CD4-positive, alpha-beta T cell treated with Interleukin-21 for 1 hour (primary cell): ENCODE results near the gene PIP4K2B.
"Not testable (repeated sequence)": the region's sequence is repeated elsewhere in the genome, so short reads cannot be mapped to it uniquely, and the experiment has no call there.

Source experiments
- DNase-seq: peaks from one replicate; pipeline ENCODE4 v3.0.0-alpha.2; 2020

PIP4K2B gene

DNA sequence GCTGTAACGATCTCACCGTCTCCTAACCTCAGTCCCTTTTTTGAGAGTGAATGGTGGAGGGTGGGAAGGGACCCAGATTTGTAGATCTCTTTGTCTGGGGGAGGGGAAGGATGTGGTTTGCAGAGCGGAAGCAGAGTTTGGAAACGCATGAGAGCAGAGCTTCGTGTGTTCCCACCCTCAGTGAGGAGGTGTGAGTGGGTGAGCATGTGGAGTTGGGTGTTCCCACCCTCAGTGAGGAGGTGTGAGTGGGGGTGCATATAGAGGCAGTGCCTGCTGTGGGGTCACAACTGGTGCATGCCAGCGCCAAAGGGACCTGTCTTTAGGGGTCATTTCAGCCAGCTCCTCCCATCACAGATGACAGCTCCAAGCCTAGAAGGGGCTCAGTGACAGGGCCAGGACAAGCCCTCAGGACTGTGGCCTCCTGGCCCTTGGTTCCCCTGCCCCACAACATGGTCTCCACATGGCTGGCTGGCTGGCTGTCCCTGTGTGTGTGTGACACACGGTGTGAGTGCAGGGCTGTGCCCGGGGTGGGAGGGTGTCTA, 71.0 kb downstream of the PIP4K2B start:
- DNase-seq: peak; percentile 86

GRCh38 chr17:38727736-38728135, 71.6 kb downstream of the PIP4K2B start:
- DNase-seq: peak; percentile 73

DNA sequence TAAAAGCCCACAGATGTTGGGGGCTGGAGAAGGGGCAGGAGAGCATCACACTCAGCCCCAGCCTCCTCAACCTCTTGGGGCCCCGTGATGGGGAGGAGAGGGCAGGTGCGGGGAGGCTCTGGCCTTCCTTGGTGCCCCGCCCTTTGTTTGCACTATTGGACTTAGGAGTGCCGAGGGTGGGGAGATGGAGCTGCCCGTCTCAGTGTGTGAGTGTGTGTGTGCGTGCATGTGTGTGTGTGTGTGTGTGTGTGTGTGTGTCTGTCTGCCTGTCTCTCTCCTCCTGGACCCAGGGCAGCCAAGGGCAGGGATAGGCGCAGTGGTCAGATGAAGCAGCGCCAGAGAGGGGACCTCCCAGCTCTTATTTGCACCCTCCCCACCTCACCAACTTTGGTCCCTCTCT, 73.2 kb downstream of the PIP4K2B start:
- DNase-seq: not testable (repeated sequence)

DNA sequence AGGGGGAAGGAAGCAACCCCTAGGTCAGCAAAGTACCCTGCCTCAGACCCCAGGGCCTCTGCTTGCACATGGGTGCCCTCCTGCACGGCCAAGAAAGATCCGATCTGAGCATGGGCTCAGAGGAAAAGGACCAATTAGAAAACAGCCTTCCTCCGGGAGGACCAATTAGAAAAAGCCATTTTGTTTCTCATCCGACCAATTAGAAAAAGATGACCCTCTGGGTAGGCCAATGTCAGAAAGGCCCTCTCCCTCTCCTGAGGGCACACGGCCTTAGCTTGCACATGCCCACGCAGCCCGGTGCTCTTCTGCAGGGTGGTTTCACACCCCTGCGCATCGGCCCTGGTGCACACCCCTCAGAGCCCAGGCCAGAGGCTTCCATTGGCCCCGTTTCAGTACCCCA, 74.3 kb downstream of the PIP4K2B start:
- DNase-seq: no peak

DNA sequence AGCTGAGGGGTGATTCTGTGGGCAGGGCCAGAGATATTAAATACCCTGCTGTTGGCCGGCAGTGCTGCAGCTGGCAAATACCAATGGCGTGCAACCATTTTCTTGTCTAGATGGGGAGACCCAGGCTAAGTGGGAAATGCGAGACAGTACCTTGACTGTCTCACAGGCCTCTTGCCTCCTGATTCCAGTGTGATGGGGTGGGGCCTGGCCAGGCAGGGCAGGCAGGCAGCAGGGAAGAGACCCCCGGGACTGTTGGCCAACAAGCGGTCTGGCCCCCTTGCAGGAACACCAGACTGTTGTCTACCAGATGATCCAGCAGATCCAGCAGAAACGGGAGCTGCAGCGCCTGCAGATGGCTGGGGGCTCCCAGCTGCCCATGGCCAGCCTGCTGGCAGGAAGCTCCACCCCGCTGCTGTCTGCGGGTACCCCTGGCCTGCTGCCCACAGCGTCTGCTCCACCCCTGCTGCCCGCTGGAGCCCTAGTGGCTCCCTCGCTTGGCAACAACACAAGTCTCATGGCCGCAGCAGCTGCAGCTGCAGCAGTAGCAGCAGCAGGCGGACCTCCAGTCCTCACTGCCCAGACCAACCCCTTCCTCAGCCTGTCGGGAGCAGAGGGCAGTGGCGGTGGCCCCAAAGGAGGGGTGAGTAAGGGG, 74.9 kb downstream of the PIP4K2B start:
- no peak for DNase-seq

DNA sequence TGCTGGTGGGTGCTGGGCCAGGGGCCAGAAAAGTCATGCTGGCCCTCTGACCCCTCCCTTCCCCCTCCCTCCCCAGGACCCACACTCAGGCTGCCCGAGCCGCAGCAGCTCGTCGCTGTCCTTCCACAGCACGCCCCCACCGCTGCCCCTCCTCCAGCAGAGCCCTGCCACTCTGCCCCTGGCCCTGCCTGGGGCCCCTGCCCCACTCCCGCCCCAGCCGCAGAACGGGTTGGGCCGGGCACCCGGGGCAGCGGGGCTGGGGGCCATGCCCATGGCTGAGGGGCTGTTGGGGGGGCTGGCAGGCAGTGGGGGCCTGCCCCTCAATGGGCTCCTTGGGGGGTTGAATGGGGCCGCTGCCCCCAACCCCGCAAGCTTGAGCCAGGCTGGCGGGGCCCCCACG, 77.6 kb downstream of the PIP4K2B start:
- DNase-seq: no peak

- no peak for DNase-seq
Observed at GRCh38 chr17:38720941-38721340, 78.4 kb downstream of the PIP4K2B start.

GRCh38 chr17:38719943-38720641, 79.3 kb downstream of the PIP4K2B start:
- DNase-seq: no peak

DNA sequence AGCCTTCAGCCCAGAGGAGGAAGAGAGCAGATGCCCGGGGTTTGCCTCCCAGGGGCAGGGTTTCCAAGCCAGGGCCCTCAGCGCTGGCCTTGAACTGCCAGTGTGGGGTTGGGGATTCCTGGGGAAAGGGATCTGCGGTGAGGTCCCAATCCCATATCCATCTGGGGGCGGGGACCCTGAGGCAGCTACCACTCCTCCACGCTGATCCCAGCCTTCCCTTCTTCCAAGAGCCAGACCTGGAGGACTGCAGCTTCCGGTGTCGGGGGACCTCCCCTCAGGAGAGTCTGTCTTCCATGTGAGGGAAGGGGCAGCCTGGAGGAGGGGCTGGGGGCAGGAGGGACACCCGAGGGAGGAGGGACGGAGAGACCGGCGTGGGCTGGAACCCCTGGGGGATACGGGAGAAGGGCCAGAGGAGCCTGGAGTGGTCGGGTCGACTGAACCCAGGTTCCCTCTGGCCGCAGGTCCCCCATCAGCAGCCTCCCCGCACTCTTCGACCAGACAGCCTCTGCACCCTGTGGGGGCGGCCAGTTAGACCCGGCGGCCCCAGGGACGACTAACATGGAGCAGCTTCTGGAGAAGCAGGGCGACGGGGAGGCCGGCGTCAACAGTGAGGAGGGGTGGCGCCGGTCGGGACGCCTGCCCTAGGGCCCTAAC, 79.9 kb downstream of the PIP4K2B start:
- DNase-seq: no peak

DNA sequence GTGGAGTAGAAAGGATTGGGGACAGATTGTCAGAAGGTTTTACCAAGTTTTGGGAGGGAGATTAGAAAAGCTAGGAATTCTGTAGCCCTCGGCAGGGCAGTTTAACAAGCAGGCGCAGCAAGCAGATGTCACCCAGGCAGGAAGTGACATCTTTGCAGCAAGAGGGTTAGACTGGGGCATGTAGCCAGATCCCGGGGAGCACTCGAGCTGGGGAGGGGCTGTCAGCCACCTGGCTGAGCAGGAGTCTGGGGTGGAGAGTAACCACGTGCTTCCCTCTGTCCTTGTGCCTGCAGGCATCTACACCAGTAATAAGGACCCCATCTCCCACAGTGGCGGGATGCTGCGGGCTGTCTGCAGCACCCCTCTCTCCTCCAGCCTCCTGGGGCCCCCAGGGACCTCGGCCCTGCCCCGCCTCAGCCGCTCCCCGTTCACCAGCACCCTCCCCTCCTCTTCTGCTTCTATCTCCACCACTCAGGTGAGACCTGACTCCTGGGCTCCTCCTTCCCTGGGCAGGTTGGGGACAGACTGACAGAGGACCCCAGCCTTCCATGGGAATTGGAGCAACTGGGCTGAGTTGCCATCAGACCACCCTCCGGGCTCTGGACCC, 82.1 kb downstream of the PIP4K2B start:
- DNase-seq: no peak

- no peak for DNase-seq
Observed at GRCh38 chr17:38716368-38717005, 82.9 kb downstream of the PIP4K2B start.
